Bronchial epithelial cell (primary cell): ENCODE results near the gene KLHL18. TPM values are rescaled to one million over a fixed set of nuclear protein-coding genes. Genes with fewer than 3 reads are reported as not detected.

Experiments
- DNase-seq: peaks from one replicate; pipeline ENCODE4 v3.0.0-alpha.2; 2010; ENCODE audit warnings: low read depth
- FAIRE-seq: peaks from 2 replicates; lab custom pipeline; 2011; peaks lifted over from hg19 to GRCh38; lab: Jason Lieb, UNC
- H3K27me3 ChIP-seq: 2 replicates; pipeline ENCODE4 v1.5.1; 2011; ENCODE audit warnings: low read length; ENCODE audit not compliant: control insufficient read depth, insufficient read depth
- H3K36me3 ChIP-seq: 2 replicates; pipeline ENCODE4 v1.5.1; 2011; ENCODE audit warnings: low read length; ENCODE audit not compliant: control insufficient read depth, insufficient read depth
- H3K4me3 ChIP-seq: 2 replicates; pipeline ENCODE4 v1.5.1; 2011; ENCODE audit warnings: mild to moderate bottlenecking, low read depth, low read length, control low read depth
- CTCF ChIP-seq: IDR thresholded peaks from 2 replicates; pipeline ENCODE4 v1.5.1; 2011; ENCODE audit warnings: mild to moderate bottlenecking, moderate library complexity, low read length, control low read depth, inconsistent platforms; ENCODE audit not compliant: insufficient read depth, severe bottlenecking
- total RNA-seq: library from RNA; depleted of rRNA; stranded (reverse); fragments of >200 nt; gene quantifications from 2 replicates; pipeline ENCODE4 v1.2.1, GENCODE V29; 2014

KLHL18 gene
- total RNA-seq, 1 donor from 2014 or later = 25.5 TPM

GRCh38 chr3:47342151-47342550 is 59.4 kb downstream of the KLHL18 start:
- TF ChIP-seq CTCF = no peak
- H3K27me3 ChIP-seq = no peaks in the 10 kb centered on the region
- FAIRE-seq (no peak), DNase-seq (no peak)
- no peak overlapping the region for H3K4me3 ChIP-seq
- H3K36me3 ChIP-seq = peaks cover 12% of the 10 kb centered on the region

GRCh38 chr3:47342812-47343211 is 60.1 kb downstream of the KLHL18 start:
- no peak for TF ChIP-seq CTCF
- Histone ChIP-seq H3K36me3 (peaks cover 11% of the 10 kb centered on the region), H3K4me3 (no peak overlapping the region), H3K27me3 (no peaks in the 10 kb centered on the region)
- no peak for FAIRE-seq
- no peak for DNase-seq

GRCh38 chr3:47343471-47343971 is 60.8 kb downstream of the KLHL18 start:
- Histone ChIP-seq H3K4me3 (no peak overlapping the region), H3K27me3 (no peaks in the 10 kb centered on the region), H3K36me3 (peaks cover 9% of the 10 kb centered on the region)
- TF ChIP-seq CTCF = no peak
- FAIRE-seq (peak; percentile 50), DNase-seq (no peak)

GRCh38 chr3:47344971-47345370 is 62.2 kb downstream of the KLHL18 start:
- DNase-seq (no peak), FAIRE-seq (no peak)
- no peak overlapping the region for H3K4me3 ChIP-seq
- H3K36me3 ChIP-seq = peaks cover 9% of the 10 kb centered on the region
- H3K27me3 ChIP-seq = no peaks in the 10 kb centered on the region
- TF ChIP-seq CTCF = no peak

- FAIRE-seq = no peak
- TF ChIP-seq CTCF = no peak
- Histone ChIP-seq H3K36me3 (peaks cover 9% of the 10 kb centered on the region), H3K27me3 (no peaks in the 10 kb centered on the region), H3K4me3 (no peak overlapping the region)
- DNase-seq = peak; percentile 17
These were observed 64.6 kb downstream of the KLHL18 start for GRCh38 chr3:47347217-47347801.

- Histone ChIP-seq H3K27me3 (no peaks in the 10 kb centered on the region), H3K4me3 (no peak overlapping the region), H3K36me3 (peaks cover 5% of the 10 kb centered on the region)
- DNase-seq = peak; percentile 52
- no peak for TF ChIP-seq CTCF
- no peak for FAIRE-seq
These were observed 65.8 kb downstream of the KLHL18 start for GRCh38 chr3:47348411-47349154.
